ENCODE data around the gene PPARG.

The PPARG gene

DNA sequence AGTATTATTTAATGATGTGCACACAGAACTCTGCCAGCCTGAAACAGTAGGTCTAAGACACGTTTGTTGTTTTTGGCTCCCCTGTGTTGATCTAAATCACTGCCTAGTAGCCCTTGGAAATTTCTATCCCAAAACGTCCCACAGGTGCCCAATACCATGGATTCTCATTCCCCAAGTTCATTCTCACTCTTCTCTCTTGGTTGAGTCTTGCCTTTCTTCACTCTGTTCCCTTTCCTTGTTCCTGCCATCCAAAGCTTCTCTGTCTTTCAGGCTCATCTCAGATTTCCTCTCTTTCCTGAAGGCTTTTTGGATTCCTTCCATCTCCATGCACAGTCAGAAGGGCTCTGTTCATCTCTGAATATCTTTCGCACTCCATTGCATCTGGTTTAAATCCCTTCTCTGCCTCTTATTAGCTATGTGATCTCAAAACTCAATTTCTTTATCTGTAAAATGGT, 54.2 kb downstream of the PPARG start:
- peaks cover 43% of the 10 kb centered on the region for H3K4me1 ChIP-seq (ENCODE audit: control insufficient read depth, insufficient read depth, low read length, unreplicated experiment)

DNA sequence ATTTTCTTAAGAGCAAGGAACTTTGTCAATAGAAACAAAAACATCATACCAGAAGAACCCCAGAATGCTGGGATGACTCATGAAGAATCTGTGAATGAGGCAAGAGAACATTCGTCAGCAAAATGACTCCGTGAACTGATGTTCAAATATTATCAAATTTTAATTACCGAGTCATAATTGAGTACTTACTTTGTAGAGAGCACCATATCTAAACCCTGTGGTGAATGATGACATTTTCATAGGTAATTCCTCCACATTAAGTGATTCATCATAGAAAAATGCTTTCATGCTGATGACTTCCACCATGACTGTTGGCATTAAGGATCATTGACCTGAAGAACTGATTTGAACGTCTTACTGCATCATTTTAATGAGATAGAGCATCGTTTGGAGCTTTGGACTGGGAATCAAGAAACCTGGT, 56.3 kb downstream of the PPARG start:
- no peak overlapping the region for H2AFZ ChIP-seq (ENCODE audit: low read length, unreplicated experiment)
- H3K4me3 ChIP-seq (ENCODE audit: low read depth, low read length), result no peak overlapping the region
- no peaks in the 10 kb centered on the region for H3K27me3 ChIP-seq (ENCODE audit: insufficient read depth, low read length)
- peaks cover 5% of the 10 kb centered on the region for H3K79me2 ChIP-seq (ENCODE audit: control insufficient read depth, insufficient read depth, low read length, unreplicated experiment)
- no peaks in the 10 kb centered on the region for H3K36me3 ChIP-seq (ENCODE audit: insufficient read depth, low read length)
- peaks cover 54% of the 10 kb centered on the region for H3K4me1 ChIP-seq (ENCODE audit: control insufficient read depth, insufficient read depth, low read length, unreplicated experiment)
- peak overlapping the region; percentile 64 for H3K27ac ChIP-seq (ENCODE audit: low read depth, low read length)

More for the DNA sequence above, 54.2 kb downstream of the PPARG start:
- Histone ChIP-seq H3K27ac (ENCODE audit: low read depth, low read length) (no peak overlapping the region), H3K36me3 (ENCODE audit: insufficient read depth, low read length) (peaks cover 5% of the 10 kb centered on the region; the same call in 1 of the 2 replicates), H3K79me2 (ENCODE audit: control insufficient read depth, insufficient read depth, low read length, unreplicated experiment) (peaks cover 11% of the 10 kb centered on the region), H2AFZ (ENCODE audit: low read length, unreplicated experiment) (no peak overlapping the region), H3K27me3 (ENCODE audit: insufficient read depth, low read length) (no peaks in the 10 kb centered on the region), H3K4me3 (ENCODE audit: low read depth, low read length) (no peak overlapping the region)

DNA sequence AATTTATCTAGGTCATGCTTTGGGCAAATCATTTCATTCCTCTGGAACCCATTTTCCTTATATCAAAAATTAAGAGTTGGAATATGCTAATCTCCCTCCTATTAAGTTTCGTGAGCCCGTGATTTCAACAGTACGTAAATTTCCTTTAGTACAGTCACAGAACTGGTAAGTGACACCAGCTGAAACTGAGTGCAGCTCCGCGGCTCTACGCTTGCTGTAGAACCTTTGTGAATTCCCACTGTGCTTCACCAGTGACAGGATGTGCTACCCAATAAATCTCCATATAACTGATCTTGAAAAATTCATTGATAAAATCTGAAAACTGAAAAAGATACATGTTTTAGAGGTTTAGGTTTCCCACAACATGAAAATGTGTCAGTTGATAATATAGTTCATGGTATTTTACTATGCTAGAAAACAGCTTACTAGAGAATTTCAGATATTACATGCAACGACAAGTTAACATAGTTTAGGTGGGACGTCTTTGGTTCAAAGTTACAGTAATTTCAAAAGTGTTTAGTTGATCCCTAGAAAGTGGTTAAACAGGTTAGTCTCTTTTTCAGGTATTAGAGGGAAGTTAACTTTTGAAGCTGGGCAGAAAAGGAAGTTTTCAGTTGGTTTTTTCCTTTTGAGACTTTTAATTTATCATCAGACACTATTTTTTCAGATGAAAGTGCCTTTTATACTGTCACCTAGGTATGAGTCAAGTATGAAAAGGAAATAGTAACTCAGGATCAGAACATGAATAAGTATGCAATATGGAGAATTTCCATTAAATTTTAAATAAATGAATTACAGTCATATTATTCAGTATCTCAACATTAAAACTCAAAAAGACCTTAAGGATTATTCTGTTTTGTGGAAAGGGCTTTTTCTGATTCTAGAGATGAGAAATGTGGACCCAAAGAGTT, 57.0 kb downstream of the PPARG start:
- Histone ChIP-seq H3K79me2 (ENCODE audit: control insufficient read depth, insufficient read depth, low read length, unreplicated experiment) (peaks cover 5% of the 10 kb centered on the region), H3K36me3 (ENCODE audit: insufficient read depth, low read length) (no peaks in the 10 kb centered on the region)

DNA sequence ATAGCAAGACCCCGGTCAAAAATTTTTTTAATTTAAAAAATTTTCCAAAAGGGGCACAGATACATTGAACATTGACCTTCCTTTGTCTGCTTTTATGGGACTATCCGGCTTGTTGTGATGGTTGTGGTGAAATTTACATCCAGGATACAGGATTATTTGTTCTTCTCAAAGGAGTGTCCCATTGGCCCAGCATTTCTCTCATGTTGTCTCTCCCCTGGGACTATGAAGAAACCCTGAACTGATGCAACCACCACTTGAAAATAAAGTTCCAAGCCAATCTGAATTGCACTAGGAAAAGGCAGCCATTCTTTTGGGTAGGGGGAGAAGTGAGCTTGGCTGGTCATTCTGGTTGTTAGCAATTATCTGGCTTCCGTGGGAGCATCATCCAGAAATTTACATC, 58.4 kb downstream of the PPARG start:
- Histone ChIP-seq H3K4me1 (ENCODE audit: control insufficient read depth, insufficient read depth, low read length, unreplicated experiment) (peaks cover 66% of the 10 kb centered on the region), H3K79me2 (ENCODE audit: control insufficient read depth, insufficient read depth, low read length, unreplicated experiment) (peaks cover 5% of the 10 kb centered on the region)

More for the DNA sequence above, 57.0 kb downstream of the PPARG start:
- Histone ChIP-seq H3K4me1 (ENCODE audit: control insufficient read depth, insufficient read depth, low read length, unreplicated experiment) (peaks cover 59% of the 10 kb centered on the region), H3K27me3 (ENCODE audit: insufficient read depth, low read length) (no peaks in the 10 kb centered on the region), H3K27ac (ENCODE audit: low read depth, low read length) (peak overlapping the region; percentile 64), H2AFZ (ENCODE audit: low read length, unreplicated experiment) (no peak overlapping the region), H3K4me3 (ENCODE audit: low read depth, low read length) (no peak overlapping the region)

DNA sequence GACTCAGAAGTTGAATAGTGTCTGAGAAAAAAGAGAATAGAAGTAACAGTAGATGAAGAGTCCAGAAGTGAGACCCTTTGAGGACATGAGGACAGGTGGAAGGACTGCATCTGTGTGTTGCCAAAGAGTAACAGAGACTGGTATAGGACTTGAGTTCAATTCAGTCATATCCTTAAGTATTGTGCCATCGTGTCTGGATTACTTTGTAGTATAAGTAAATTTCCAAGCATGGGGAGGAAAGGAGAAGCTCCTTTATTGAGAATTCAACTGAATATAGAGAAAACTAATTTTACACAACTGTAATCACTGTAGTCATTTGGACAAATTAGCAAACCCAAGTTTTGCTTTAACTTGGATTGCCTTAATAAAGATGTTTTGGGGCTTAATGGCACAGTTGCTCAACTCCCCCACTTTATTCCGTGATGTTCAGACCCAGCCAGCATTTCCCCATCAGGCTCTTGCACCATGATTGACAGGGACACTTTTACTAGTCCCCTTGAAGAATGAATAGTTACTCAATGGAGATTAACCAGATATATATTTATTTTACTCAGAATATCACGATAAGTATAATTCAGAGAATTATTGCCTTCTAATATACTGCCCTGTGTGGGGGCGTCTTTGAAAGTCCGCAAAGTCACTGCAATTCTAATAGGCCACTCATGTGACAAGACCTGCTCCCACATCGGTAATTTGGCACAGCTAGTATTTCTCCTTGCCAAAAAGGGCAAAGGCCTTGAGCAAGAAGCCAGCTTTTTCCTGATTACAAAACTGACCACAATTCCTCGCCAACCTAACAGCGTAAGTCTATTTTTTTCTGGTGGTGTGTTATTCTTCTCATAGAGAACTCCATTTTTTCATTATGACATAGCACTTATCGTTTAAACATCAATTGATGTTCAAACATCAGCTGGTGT, 61.3 kb downstream of the PPARG start:
- no peaks in the 10 kb centered on the region for H3K79me2 ChIP-seq (ENCODE audit: control insufficient read depth, insufficient read depth, low read length, unreplicated experiment)
- H3K4me1 ChIP-seq (ENCODE audit: control insufficient read depth, insufficient read depth, low read length, unreplicated experiment), result peaks cover 66% of the 10 kb centered on the region
- H2AFZ ChIP-seq (ENCODE audit: low read length, unreplicated experiment), result peak overlapping the region; percentile 27
- H3K4me3 ChIP-seq (ENCODE audit: low read depth, low read length), result peak overlapping the region; percentile 66
- peak overlapping the region; percentile 86 for H3K27ac ChIP-seq (ENCODE audit: low read depth, low read length)
- no peaks in the 10 kb centered on the region for H3K36me3 ChIP-seq (ENCODE audit: insufficient read depth, low read length)
- no peaks in the 10 kb centered on the region for H3K27me3 ChIP-seq (ENCODE audit: insufficient read depth, low read length)

More for the DNA sequence above, 58.4 kb downstream of the PPARG start:
- Histone ChIP-seq H3K27me3 (ENCODE audit: insufficient read depth, low read length) (no peaks in the 10 kb centered on the region), H2AFZ (ENCODE audit: low read length, unreplicated experiment) (no peak overlapping the region), H3K27ac (ENCODE audit: low read depth, low read length) (no peak overlapping the region), H3K36me3 (ENCODE audit: insufficient read depth, low read length) (no peaks in the 10 kb centered on the region), H3K4me3 (ENCODE audit: low read depth, low read length) (no peak overlapping the region)

DNA sequence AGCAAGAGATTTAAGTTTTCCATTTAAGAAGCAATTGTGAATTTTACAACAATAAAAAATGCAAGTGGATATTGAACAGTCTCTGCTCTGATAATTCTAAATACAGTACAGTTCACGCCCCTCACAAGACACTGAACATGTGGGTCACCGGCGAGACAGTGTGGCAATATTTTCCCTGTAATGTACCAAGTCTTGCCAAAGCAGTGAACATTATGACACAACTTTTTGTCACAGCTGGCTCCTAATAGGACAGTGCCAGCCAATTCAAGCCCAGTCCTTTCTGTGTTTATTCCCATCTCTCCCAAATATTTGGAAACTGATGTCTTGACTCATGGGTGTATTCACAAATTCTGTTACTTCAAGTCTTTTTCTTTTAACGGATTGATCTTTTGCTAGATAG, 62.3 kb downstream of the PPARG start:
- H3K4me3 ChIP-seq (ENCODE audit: low read depth, low read length), result peak overlapping the region; percentile 66
- no peaks in the 10 kb centered on the region for H3K36me3 ChIP-seq (ENCODE audit: insufficient read depth, low read length)
- H2AFZ ChIP-seq (ENCODE audit: low read length, unreplicated experiment), result no peak overlapping the region
- peaks cover 57% of the 10 kb centered on the region for H3K4me1 ChIP-seq (ENCODE audit: control insufficient read depth, insufficient read depth, low read length, unreplicated experiment)
- H3K79me2 ChIP-seq (ENCODE audit: control insufficient read depth, insufficient read depth, low read length, unreplicated experiment), result no peaks in the 10 kb centered on the region
- peak overlapping the region; percentile 86 for H3K27ac ChIP-seq (ENCODE audit: low read depth, low read length)
- H3K27me3 ChIP-seq (ENCODE audit: insufficient read depth, low read length), result no peaks in the 10 kb centered on the region

DNA sequence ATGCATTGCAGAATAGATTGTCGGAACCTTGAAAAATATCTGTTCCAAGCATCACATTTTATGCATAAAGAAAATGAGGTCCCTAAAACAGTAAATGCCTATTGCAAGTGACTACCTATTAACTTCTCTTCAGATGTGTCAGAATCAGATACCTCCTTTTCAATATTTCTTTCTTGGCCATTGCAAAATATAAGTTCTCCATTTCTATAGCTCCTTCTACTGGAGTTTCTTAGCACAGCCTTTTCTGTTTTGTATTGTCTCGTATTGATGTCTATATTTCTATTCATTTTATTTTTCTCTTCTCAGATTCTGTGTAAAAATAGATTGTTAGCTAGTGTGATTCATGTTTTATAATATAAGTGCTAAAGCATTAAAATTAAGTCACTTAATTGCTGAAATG, 63.4 kb downstream of the PPARG start:
- Histone ChIP-seq H3K4me3 (ENCODE audit: low read depth, low read length) (no peak overlapping the region), H3K36me3 (ENCODE audit: insufficient read depth, low read length) (no peaks in the 10 kb centered on the region), H3K79me2 (ENCODE audit: control insufficient read depth, insufficient read depth, low read length, unreplicated experiment) (no peaks in the 10 kb centered on the region), H2AFZ (ENCODE audit: low read length, unreplicated experiment) (no peak overlapping the region), H3K4me1 (ENCODE audit: control insufficient read depth, insufficient read depth, low read length, unreplicated experiment) (peaks cover 54% of the 10 kb centered on the region), H3K27me3 (ENCODE audit: insufficient read depth, low read length) (no peaks in the 10 kb centered on the region), H3K27ac (ENCODE audit: low read depth, low read length) (no peak overlapping the region)

DNA sequence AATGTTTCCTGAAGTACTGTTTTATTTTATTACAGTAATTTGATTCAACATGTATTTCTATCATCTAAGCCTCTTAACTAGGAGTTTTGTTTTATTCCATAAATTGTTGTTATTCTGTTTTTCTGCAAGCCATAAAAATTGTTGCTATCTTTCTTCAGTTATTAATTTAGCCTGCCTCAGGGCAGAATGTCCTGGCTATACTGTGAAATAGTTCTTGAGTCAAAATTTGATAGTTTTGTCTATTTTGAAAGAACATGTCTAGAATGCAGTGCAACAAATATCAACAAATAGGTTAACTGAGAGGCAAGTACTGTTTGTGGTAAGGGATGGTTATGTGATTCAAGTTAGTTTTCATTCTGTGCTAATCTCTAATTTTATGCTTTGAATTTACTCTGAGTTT, 63.9 kb downstream of the PPARG start:
- H3K27ac ChIP-seq (ENCODE audit: low read depth, low read length), result no peak overlapping the region
- no peaks in the 10 kb centered on the region for H3K79me2 ChIP-seq (ENCODE audit: control insufficient read depth, insufficient read depth, low read length, unreplicated experiment)

DNA sequence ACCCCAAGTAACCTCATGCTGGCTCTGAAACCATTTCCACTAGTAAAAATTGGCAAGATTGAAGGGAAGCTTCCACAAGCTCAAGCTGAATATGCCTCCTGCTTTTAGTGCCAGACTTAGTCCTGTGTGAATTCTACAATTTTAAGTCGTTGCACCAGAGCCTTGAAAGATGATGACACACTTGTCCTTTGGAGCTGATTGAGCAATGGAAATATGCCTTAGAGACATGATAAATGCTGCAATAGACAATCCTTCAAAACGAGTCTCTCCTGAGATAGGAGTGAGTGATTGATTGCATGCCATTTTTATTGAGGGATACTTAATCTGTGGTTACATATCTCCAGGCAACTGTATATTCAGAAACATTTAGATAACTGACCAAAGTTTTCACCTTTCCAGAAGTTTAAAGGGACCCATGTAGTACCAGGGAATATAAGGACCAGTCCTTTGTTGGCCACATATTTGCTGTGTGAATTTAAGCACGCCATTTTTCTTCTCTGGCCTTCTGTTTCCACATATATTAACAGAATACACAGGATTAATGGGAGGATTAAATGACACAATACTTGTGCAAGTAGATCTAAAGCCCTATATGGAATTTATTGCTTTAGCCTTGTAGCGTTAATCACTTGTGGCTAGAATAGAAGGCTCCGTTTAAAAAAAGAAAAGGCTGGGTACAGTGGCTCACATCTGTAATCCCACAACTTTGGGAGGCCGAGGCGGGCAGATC, 65.1 kb downstream of the PPARG start:
- Histone ChIP-seq H3K27me3 (ENCODE audit: insufficient read depth, low read length) (no peaks in the 10 kb centered on the region), H3K4me3 (ENCODE audit: low read depth, low read length) (no peak overlapping the region), H3K27ac (ENCODE audit: low read depth, low read length) (peak overlapping the region; percentile 55), H2AFZ (ENCODE audit: low read length, unreplicated experiment) (no peak overlapping the region), H3K4me1 (ENCODE audit: control insufficient read depth, insufficient read depth, low read length, unreplicated experiment) (peaks cover 50% of the 10 kb centered on the region), H3K36me3 (ENCODE audit: insufficient read depth, low read length) (no peaks in the 10 kb centered on the region), H3K79me2 (ENCODE audit: control insufficient read depth, insufficient read depth, low read length, unreplicated experiment) (no peaks in the 10 kb centered on the region)

More for the DNA sequence above, 63.9 kb downstream of the PPARG start:
- Histone ChIP-seq H3K4me3 (ENCODE audit: low read depth, low read length) (no peak overlapping the region), H2AFZ (ENCODE audit: low read length, unreplicated experiment) (no peak overlapping the region), H3K4me1 (ENCODE audit: control insufficient read depth, insufficient read depth, low read length, unreplicated experiment) (peaks cover 50% of the 10 kb centered on the region), H3K27me3 (ENCODE audit: insufficient read depth, low read length) (no peaks in the 10 kb centered on the region), H3K36me3 (ENCODE audit: insufficient read depth, low read length) (no peaks in the 10 kb centered on the region)

DNA sequence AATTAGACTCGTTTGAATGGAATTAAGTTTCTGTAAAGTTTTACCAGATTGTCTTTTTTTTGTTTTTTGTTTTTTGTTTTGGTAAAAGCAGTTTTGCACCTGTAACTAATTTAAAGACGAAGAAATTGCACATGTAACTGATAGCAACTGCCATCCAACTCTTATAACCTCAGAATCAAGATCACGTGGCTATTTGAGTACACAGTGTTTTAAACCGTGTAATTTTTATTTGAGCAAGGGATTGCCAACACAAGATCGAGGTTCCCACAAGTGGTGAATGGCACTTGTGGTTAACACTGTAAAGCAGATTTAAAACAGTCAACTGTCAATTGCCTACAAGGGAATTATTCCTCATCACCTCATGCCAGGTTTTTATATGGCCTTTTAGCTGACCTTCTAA, 67.3 kb downstream of the PPARG start:
- no peak overlapping the region for H3K27ac ChIP-seq (ENCODE audit: low read depth, low read length)
- no peaks in the 10 kb centered on the region for H3K79me2 ChIP-seq (ENCODE audit: control insufficient read depth, insufficient read depth, low read length, unreplicated experiment)
- no peak overlapping the region for H3K4me3 ChIP-seq (ENCODE audit: low read depth, low read length)
- no peak overlapping the region for H2AFZ ChIP-seq (ENCODE audit: low read length, unreplicated experiment)
- H3K4me1 ChIP-seq (ENCODE audit: control insufficient read depth, insufficient read depth, low read length, unreplicated experiment), result peaks cover 29% of the 10 kb centered on the region
- peaks cover 5% of the 10 kb centered on the region for H3K36me3 ChIP-seq (ENCODE audit: insufficient read depth, low read length)
- no peaks in the 10 kb centered on the region for H3K27me3 ChIP-seq (ENCODE audit: insufficient read depth, low read length)
